Smooth muscle cell (in vitro differentiated cells): ENCODE results near the gene KIAA1217. TPM values are rescaled to one million over a fixed set of nuclear protein-coding genes. Genes with fewer than 3 reads are reported as not detected.

ENCODE experiments used
- DNase-seq: peaks from one replicate; lab custom pipeline; 2025; ENCODE audit not compliant: unreplicated experiment; lab: John Stamatoyannopoulos, UW
- H2AFZ ChIP-seq: fragments of 200-600 bp; sonication (generic); 2 replicates; pipeline ENCODE4 v1.6.0; 2016; ENCODE audit warnings: antibody characterized with exemption, low read depth, mild to moderate bottlenecking
- H3F3A ChIP-seq: fragments of 200-600 bp; sonication (generic); 2 replicates; pipeline ENCODE4 v1.6.0; 2017; ENCODE audit warnings: antibody characterized with exemption, low read depth
- H3K27ac ChIP-seq: fragments of 200-600 bp; sonication (generic); 2 replicates; pipeline ENCODE4 v1.5.1; 2016; ENCODE audit warnings: low read depth, mild to moderate bottlenecking
- H3K27me3 ChIP-seq: fragments of 200-600 bp; sonication (generic); 2 replicates; pipeline ENCODE4 v1.6.1; 2016; ENCODE audit warnings: low read depth, mild to moderate bottlenecking
- H3K36me3 ChIP-seq: fragments of 200-600 bp; sonication (generic); 2 replicates; pipeline ENCODE4 v1.5.1; 2016; ENCODE audit warnings: low read depth
- H3K4me1 ChIP-seq: fragments of 200-600 bp; sonication (generic); 2 replicates; pipeline ENCODE4 v1.5.1; 2016; ENCODE audit warnings: low read depth
- H3K4me2 ChIP-seq: fragments of 200-600 bp; sonication (generic); 2 replicates; pipeline ENCODE4 v1.6.0; 2016; ENCODE audit warnings: mild to moderate bottlenecking
- H3K4me3 ChIP-seq: fragments of 200-600 bp; sonication (generic); 2 replicates; pipeline ENCODE4 v1.5.1; 2016; ENCODE audit warnings: mild to moderate bottlenecking
- H3K79me2 ChIP-seq: fragments of 200-600 bp; sonication (generic); 2 replicates; pipeline ENCODE4 v1.6.0; 2016; ENCODE audit warnings: low read depth, mild to moderate bottlenecking
- H3K9ac ChIP-seq: fragments of 200-600 bp; sonication (generic); 2 replicates; pipeline ENCODE4 v1.6.0; 2016; ENCODE audit warnings: low read depth
- H3K9me3 ChIP-seq: fragments of 200-600 bp; sonication (generic); replicated peaks from 2 replicates; pipeline ENCODE4 v1.5.1; 2016; ENCODE audit warnings: low read depth
- H4K20me1 ChIP-seq: fragments of 200-600 bp; sonication (generic); 2 replicates; pipeline ENCODE4 v1.6.0; 2016; ENCODE audit warnings: low read depth
- WGBS: methylation state at CpG from one replicate; pipeline ENCODE4 v1.1.7; 2016; ENCODE audit warnings: low lambda C conversion rate; 5-methylcytosine and 5-hydroxymethylcytosine counted together
- polyA plus RNA-seq: library from polyadenylated mRNA; unstranded; fragments of >200 nt; fragmentation: Nextera tagmentation; extraction: Ambion mirVana; gene quantifications from 2 replicates; pipeline ENCODE4 v1.2.1, GENCODE V29; 2016
- total RNA-seq: library from RNA; depleted of rRNA; stranded (reverse); fragments of >200 nt; gene quantifications from 2 replicates; pipeline ENCODE4 v1.2.3, GENCODE V29; 2014
- TF ChIP-seq, protein P1 (sequence below): fragments of 200-600 bp; sonication (generic); IDR thresholded peaks from 2 replicates; pipeline ENCODE4 v1.5.1; 2017; ENCODE audit warnings: borderline replicate concordance, mild to moderate bottlenecking, antibody characterized with exemption; ENCODE audit not compliant: insufficient read depth, poor library complexity, severe bottlenecking

KIAA1217 gene
- total and polyA plus RNA-seq, 2 experiments from 2014 or later, result 43.3 to 68.8 TPM

DNA sequence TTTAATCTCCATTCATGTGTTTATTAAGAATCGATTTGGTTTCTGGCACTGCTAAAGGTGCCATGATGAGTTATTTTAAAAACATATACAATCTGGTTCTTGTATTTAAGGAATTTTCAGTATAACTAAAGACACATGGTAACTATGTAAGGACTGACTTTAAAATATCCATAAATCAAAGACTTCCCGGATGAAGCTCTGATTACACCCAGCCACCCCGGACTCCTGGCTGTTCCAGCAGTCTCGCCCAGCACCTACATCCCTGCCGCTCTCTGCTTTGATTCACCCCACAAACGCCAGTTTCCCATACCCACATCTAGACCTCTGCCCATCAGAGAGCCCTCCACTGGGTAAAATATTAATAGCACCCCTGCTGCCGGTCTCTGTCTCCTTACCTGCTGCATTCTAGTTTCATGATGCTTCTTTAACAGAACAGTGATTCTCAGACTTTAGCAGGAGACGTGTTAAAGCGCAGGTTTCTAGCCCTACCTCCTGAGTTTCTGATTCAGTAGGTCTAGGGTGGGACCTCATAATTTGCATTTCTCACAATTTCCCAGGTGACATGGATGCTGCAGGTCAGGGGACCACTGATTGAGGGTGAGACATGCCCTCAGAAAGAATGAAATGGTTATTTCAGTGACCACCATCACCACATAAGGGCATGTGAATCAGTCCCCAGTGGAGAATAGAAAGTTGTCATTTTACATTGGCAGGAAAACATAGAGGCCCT, 185.7 kb downstream of the KIAA1217 start:
- Histone ChIP-seq H3K36me3 (no peaks in the 10 kb centered on the region), H2AFZ (no peak overlapping the region), H3K9ac (peak overlapping the region; percentile 93), H3K4me2 (peak overlapping the region; percentile 66), H3K4me3 (no peak overlapping the region), H3K27ac (peak overlapping the region; percentile 100), H3F3A (peaks cover 17% of the 10 kb centered on the region), H3K79me2 (no peaks in the 10 kb centered on the region), H3K4me1 (peaks cover 10% of the 10 kb centered on the region), H4K20me1 (no peaks in the 10 kb centered on the region), H3K27me3 (no peaks in the 10 kb centered on the region), H3K9me3 (no peaks in the 10 kb centered on the region)
- no peak for DNase-seq
- WGBS, result 78% methylated on average over 9 of the region's 9 CpGs
- TF ChIP-seq, protein P1, sequence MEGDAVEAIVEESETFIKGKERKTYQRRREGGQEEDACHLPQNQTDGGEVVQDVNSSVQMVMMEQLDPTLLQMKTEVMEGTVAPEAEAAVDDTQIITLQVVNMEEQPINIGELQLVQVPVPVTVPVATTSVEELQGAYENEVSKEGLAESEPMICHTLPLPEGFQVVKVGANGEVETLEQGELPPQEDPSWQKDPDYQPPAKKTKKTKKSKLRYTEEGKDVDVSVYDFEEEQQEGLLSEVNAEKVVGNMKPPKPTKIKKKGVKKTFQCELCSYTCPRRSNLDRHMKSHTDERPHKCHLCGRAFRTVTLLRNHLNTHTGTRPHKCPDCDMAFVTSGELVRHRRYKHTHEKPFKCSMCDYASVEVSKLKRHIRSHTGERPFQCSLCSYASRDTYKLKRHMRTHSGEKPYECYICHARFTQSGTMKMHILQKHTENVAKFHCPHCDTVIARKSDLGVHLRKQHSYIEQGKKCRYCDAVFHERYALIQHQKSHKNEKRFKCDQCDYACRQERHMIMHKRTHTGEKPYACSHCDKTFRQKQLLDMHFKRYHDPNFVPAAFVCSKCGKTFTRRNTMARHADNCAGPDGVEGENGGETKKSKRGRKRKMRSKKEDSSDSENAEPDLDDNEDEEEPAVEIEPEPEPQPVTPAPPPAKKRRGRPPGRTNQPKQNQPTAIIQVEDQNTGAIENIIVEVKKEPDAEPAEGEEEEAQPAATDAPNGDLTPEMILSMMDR, result no peak

DNA sequence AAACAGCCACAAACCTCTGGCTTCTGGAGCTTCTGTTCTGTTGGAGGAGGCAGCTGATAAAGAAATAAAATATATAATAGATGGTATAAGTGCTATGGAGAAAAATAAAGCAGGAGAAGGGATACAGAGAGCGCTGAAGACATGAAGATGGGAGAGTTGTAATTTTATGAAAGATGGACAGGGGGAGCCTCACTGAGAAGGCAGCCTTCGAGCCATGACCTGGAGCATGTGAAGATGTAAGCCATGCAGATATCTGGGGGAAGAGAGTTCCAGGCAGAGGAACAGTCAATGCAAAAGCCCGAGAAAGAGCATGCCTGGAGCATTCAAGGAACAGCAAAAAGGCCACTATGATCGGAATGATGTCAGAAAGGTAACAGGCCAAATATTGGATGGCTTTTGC, 187.5 kb downstream of the KIAA1217 start:
- DNase-seq, result no peak
- 96% methylated on average over 4 of the region's 4 CpGs for WGBS
- Histone ChIP-seq H3K27me3 (no peaks in the 10 kb centered on the region), H3K4me3 (no peak overlapping the region), H3K27ac (no peak overlapping the region), H4K20me1 (no peaks in the 10 kb centered on the region), H3K9ac (no peak overlapping the region), H3F3A (peaks cover 16% of the 10 kb centered on the region), H2AFZ (no peak overlapping the region), H3K4me2 (no peak overlapping the region), H3K9me3 (no peaks in the 10 kb centered on the region), H3K4me1 (peaks cover 10% of the 10 kb centered on the region), H3K79me2 (no peaks in the 10 kb centered on the region), H3K36me3 (no peaks in the 10 kb centered on the region)
- TF ChIP-seq, protein P1, result peak; percentile 5

DNA sequence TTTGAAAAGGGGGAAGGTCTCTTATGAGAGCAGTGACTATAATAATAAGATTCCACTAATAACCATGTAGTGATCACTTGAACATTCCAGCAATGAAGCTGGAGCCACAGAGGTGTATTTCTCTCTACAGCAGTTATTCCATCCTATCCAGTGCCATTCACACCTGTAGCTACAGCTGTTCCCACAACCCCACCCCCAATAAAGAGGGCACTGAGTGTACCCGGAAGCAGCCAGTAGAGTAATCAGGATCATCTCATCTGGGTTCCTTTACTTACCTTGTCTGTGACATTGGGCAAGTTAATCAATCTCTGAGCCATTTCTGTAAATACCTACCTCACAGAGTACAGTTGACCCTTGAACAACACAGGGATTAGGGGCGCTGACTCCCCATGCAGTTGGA, 188.7 kb downstream of the KIAA1217 start:
- DNase-seq, result no peak
- WGBS, result 94% methylated on average over 2 of the region's 2 CpGs
- Histone ChIP-seq H3K9me3 (no peaks in the 10 kb centered on the region), H3K4me3 (no peak overlapping the region), H4K20me1 (no peaks in the 10 kb centered on the region), H3K4me2 (no peak overlapping the region), H3F3A (peaks cover 11% of the 10 kb centered on the region), H3K9ac (no peak overlapping the region), H3K4me1 (peaks cover 8% of the 10 kb centered on the region), H3K36me3 (no peaks in the 10 kb centered on the region), H3K27ac (no peak overlapping the region), H2AFZ (no peak overlapping the region), H3K79me2 (no peaks in the 10 kb centered on the region), H3K27me3 (no peaks in the 10 kb centered on the region)
- TF ChIP-seq, protein P1, result no peak

DNA sequence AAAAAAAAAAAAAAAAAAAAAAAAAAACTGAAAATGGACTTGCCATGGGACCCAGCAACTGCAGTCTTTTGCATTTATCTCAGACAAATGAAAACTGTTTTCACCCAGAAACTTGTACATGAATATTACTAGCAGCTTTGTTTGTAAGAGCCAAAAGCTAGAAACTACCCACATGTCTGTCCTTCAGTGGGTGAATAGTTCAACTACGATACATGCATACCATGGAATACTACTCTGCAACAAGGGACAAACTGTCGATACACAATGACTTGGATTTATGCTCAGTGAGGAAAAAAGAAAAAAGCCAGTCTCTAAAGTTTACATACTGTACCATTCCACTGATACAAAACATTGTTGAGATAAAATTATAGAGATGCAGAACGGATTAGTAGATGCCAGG, 195.6 kb downstream of the KIAA1217 start:
- Histone ChIP-seq H3K9ac (no peak overlapping the region), H3K4me3 (no peak overlapping the region), H3K4me2 (no peak overlapping the region), H2AFZ (no peak overlapping the region), H3K36me3 (no peaks in the 10 kb centered on the region), H3K79me2 (no peaks in the 10 kb centered on the region), H3K27me3 (no peaks in the 10 kb centered on the region), H3F3A (peaks cover 7% of the 10 kb centered on the region), H4K20me1 (no peaks in the 10 kb centered on the region), H3K9me3 (no peaks in the 10 kb centered on the region), H3K4me1 (no peaks in the 10 kb centered on the region), H3K27ac (no peak overlapping the region)
- whole genome bisulfite sequencing, result 76% methylated on average over 3 of the region's 3 CpGs
- TF ChIP-seq, protein P1, result no peak
- no peak for DNase-seq
